Natural killer cell (primary cell): ENCODE measurements around the gene GRB10. TPM values are rescaled to one million over a fixed set of nuclear protein-coding genes. Genes with fewer than 3 reads are reported as not detected.

Experiments
- ATAC-seq, 3 donors: fragments of 150-1000 bp in 2 of 3; fragments of 200-7000 bp in 1 of 3; cut with Tn5 transposase; 1 replicate in 1 of 3; 2 replicates in 2 of 3; pipeline ENCODE4 v1.10.0; 2021; ENCODE audit warnings: mild to moderate bottlenecking in 2 of 3, moderate library complexity in 2 of 3
- DNase-seq, 2 donors: peaks; one replicate each; pipeline versions ENCODE4 v3.0.0 to v3.0.0-alpha.2; 2013 to 2021; ENCODE audit warnings: mixed read lengths in 1 of 2
- H3K27ac ChIP-seq: one replicate; pipeline ENCODE4 v1.5.1; 2013; ENCODE audit warnings: mild to moderate bottlenecking, low read length
- H3K27me3 ChIP-seq: one replicate; pipeline ENCODE4 v1.6.1; 2013; ENCODE audit warnings: low read length; ENCODE audit not compliant: control insufficient read depth, insufficient read depth
- H3K36me3 ChIP-seq: one replicate; pipeline ENCODE4 v1.6.1; 2013; ENCODE audit warnings: low read length; ENCODE audit not compliant: control insufficient read depth, insufficient read depth
- H3K4me1 ChIP-seq: one replicate; pipeline ENCODE4 v1.6.1; 2013; ENCODE audit warnings: low read length; ENCODE audit not compliant: control insufficient read depth, insufficient read depth
- H3K4me3 ChIP-seq: one replicate; pipeline ENCODE4 v1.5.1; 2013; ENCODE audit warnings: low read length
- H3K9me3 ChIP-seq: one replicate; pipeline ENCODE4 v1.6.1; 2013; ENCODE audit warnings: low read length; ENCODE audit not compliant: control insufficient read depth, insufficient read depth
- H3K27ac Mint-ChIP-seq, 2 donors: one replicate each; pipeline ENCODE4 v1.8.0; 2022; ENCODE audit warnings: mild to moderate bottlenecking in 2 of 2, mixed read lengths in 2 of 2, moderate library complexity in 1 of 2
- H3K27me3 Mint-ChIP-seq, 2 donors: one replicate each; pipeline ENCODE4 v1.8.0; 2022; ENCODE audit warnings: low read depth in 2 of 2, mixed read lengths in 2 of 2
- H3K36me3 Mint-ChIP-seq: one replicate; pipeline ENCODE4 v1.8.0; 2022; ENCODE audit warnings: mixed read lengths
- H3K4me1 Mint-ChIP-seq, 2 donors: one replicate each; pipeline ENCODE4 v1.8.0; 2022; ENCODE audit warnings: mixed read lengths in 2 of 2
- H3K4me3 Mint-ChIP-seq: one replicate; pipeline ENCODE4 v1.8.0; 2022; ENCODE audit warnings: mild to moderate bottlenecking, moderate library complexity, mixed read lengths
- H3K9me3 Mint-ChIP-seq, 2 donors: one replicate each; pipeline ENCODE4 v1.8.0; 2022; ENCODE audit warnings: mixed read lengths in 2 of 2
- WGBS: methylation state at CpG from one replicate; pipeline ENCODE4 v1.1.7; 2013; ENCODE audit warnings: missing lambda C conversion rate; ENCODE audit not compliant: insufficient coverage; 5-methylcytosine and 5-hydroxymethylcytosine counted together
- intact Hi-C: fragments of 100-400 bp; cut with micrococcal nuclease; formaldehyde crosslinking; loops from one replicate; pipeline ENCODE4 v1.14.2; 2022
- total RNA-seq, 4 donors: library from RNA; stranded (reverse); fragments of 120-200 nt in 1 of 4; gene quantifications; one replicate each; pipeline versions ENCODE4 v1.2.3 to v1.2.4, GENCODE V29; 2013 to 2022
- TF ChIP-seq, protein P1 (sequence below): fragments of 200-600 bp; IDR thresholded peaks from one replicate; pipeline ENCODE4 v1.8.0; 2022; ENCODE audit warnings: antibody characterized with exemption

GRB10 gene
- total RNA-seq, 3 donors from 2014 or later (not counting 1 experiment from before 2014, with no cell fraction given): 0.16 to 24.4 (median 1.4) TPM

DNA sequence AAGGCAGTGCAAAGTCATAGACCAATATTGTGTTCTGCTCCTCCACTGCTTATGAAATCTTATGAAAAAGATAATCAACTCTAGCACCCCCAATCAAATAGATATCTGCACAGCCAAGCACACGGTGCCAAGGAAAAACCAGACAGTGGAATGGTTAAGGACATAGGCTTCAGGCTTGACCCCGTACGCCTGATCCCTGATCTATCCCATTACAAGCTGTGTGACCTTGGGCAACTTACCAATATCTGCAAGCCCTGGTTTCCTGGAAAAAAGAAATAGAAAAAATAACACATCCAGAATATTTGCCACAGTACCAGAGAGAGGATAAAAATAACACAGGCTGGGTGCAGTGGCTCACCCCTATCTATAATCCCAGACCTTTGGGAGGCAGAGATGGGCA is 56.9 kb downstream of the GRB10 start:
- no peak overlapping the region for H3K27ac ChIP-seq
- Mint-ChIP-seq H3K36me3 (no peaks in the 10 kb centered on the region), H3K9me3 (no peaks in the 10 kb centered on the region)

DNA sequence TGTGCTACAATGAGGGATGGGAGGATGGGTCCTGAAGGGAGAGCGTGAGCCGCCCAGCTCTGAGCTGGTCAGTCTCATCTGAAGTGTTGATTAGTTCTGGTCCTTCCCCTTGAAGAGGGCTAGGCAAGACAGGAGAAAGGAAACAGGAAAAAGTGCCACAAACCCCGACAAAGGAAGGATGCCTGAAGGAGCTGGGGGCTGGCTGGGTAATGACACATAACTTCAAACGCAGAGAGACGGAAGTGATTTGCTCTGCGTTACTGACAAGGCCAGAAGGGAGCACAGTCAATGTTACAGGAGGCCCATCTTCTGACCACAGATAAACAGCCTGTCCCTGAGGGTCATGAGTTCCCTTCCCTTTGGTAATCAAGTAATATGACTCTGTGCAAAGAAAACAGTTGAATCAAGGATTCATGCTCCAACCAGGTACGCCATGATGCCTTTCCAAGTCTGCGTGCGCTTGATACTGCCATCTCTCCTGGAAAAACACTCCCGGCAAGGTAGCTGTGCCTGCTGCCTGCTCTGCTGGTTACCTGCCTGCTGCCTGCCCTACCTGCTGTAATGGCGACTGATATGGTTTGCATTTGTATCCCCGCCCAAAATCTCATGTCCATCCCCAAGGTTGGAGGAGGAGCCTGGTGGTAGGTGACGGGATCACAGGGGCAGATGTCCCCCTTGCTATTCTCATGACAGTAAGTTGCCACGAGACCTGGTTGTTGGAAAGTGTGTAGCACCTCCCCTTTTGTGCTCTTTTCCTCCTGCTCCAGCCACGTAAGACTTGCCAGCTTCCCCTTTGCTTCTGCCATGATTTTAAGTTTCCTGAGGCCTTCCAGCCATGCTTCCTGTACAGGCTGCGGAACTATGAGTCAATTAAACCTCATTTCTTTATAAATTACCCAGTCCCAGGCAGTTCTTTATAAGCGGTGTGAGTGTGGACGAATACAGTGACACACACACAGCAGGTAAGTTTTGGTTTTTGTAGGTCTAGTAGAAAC is 57.9 kb downstream of the GRB10 start:
- Mint-ChIP-seq H3K9me3 (no peaks in the 10 kb centered on the region), H3K4me3 (no peak overlapping the region), H3K4me1 (peaks cover 0 to 5% of the 10 kb centered on the region in 2 donors), H3K36me3 (no peaks in the 10 kb centered on the region), H3K27me3 (peaks cover 0 to 2% of the 10 kb centered on the region in 2 donors), H3K27ac (no peak overlapping the region)
- ATAC-seq: peak in 1 of 3 donors; percentile 49
- no peaks in the 10 kb centered on the region for H3K36me3 ChIP-seq
- H3K27ac ChIP-seq: no peak overlapping the region
- H3K4me1 ChIP-seq: no peaks in the 10 kb centered on the region
- H3K9me3 ChIP-seq: no peaks in the 10 kb centered on the region
- no peaks in the 10 kb centered on the region for H3K27me3 ChIP-seq
- WGBS: 67% methylated on average over 16 of the region's 18 CpGs
- intact Hi-C loops: no loop called here
- TF ChIP-seq, protein P1, sequence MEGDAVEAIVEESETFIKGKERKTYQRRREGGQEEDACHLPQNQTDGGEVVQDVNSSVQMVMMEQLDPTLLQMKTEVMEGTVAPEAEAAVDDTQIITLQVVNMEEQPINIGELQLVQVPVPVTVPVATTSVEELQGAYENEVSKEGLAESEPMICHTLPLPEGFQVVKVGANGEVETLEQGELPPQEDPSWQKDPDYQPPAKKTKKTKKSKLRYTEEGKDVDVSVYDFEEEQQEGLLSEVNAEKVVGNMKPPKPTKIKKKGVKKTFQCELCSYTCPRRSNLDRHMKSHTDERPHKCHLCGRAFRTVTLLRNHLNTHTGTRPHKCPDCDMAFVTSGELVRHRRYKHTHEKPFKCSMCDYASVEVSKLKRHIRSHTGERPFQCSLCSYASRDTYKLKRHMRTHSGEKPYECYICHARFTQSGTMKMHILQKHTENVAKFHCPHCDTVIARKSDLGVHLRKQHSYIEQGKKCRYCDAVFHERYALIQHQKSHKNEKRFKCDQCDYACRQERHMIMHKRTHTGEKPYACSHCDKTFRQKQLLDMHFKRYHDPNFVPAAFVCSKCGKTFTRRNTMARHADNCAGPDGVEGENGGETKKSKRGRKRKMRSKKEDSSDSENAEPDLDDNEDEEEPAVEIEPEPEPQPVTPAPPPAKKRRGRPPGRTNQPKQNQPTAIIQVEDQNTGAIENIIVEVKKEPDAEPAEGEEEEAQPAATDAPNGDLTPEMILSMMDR: no peak
- peak in 1 of 2 donors; percentile 19 for DNase-seq
- H3K4me3 ChIP-seq: no peak overlapping the region

More for the DNA sequence above, 56.9 kb downstream of the GRB10 start:
- 98% methylated on average over 3 of the region's 3 CpGs for WGBS
- Histone ChIP-seq H3K36me3 (no peaks in the 10 kb centered on the region), H3K4me3 (no peak overlapping the region), H3K27me3 (no peaks in the 10 kb centered on the region), H3K4me1 (no peaks in the 10 kb centered on the region), H3K9me3 (no peaks in the 10 kb centered on the region)
- H3K27ac Mint-ChIP-seq: no peak overlapping the region
- H3K27me3 Mint-ChIP-seq: peaks cover 0 to 2% of the 10 kb centered on the region in 2 donors
- no peak for ATAC-seq
- peaks cover 0 to 5% of the 10 kb centered on the region in 2 donors for H3K4me1 Mint-ChIP-seq
- H3K4me3 Mint-ChIP-seq: no peak overlapping the region
- TF ChIP-seq, protein P1: no peak
- DNase-seq: no peak
- intact Hi-C loops: no loop called here

DNA sequence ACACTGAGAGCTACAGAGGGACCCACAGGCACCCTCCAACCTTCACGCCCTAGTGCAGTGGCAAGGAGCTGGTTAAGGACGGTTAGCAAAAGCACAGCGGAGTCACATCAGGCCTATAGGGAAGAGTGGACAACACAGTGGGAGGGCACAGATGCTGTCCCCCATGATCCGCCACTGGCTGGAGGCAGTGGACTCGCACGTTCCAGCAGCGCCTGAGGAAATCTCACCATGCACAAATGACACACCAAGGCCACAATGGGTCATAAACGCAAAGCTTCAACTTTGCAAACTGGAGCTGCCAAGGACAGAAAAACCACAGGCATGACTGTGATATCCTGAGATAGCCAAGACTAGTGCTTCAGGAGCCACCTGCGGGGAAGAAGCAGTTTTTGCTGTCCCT is 58.8 kb downstream of the GRB10 start:
- no peak for ATAC-seq
- no peak overlapping the region for H3K27ac ChIP-seq
- Mint-ChIP-seq H3K9me3 (no peaks in the 10 kb centered on the region), H3K27me3 (peaks cover 0 to 2% of the 10 kb centered on the region in 2 donors), H3K4me1 (peaks cover 0 to 5% of the 10 kb centered on the region in 2 donors), H3K4me3 (no peak overlapping the region), H3K36me3 (no peaks in the 10 kb centered on the region), H3K27ac (no peak overlapping the region)
- H3K27me3 ChIP-seq: no peaks in the 10 kb centered on the region
- 72% methylated on average over 9 of the region's 9 CpGs for WGBS
- H3K9me3 ChIP-seq: no peaks in the 10 kb centered on the region
- no peaks in the 10 kb centered on the region for H3K4me1 ChIP-seq
- H3K36me3 ChIP-seq: no peaks in the 10 kb centered on the region
- intact Hi-C loops: no loop called here
- H3K4me3 ChIP-seq: no peak overlapping the region
- TF ChIP-seq, protein P1: no peak
- no peak for DNase-seq
